ENCODE results near the gene USP4. TPM values are rescaled to one million over a fixed set of nuclear protein-coding genes. Genes with fewer than 3 reads are reported as not detected.

Gene USP4
- total RNA-seq, 1 donor from 2014 or later = 34.7 TPM

DNA sequence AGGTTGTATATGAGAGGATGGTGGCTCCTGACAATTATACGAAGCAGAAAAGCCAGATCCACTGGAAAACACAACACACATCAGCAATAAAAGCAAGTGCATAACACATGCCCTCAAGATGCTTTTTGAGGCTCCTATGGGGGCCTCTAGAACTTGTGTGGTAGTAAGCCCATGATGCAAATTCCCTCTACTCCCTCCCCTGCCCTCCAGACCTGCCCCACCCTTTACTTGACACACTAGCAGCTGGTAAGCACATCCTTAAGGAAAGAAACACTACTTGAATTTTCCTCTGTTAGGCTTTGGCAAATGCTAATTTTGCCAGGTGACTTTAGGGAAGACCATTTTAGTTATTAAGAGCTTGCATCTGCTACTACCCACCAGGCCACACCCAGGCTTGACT is 29.2 kb downstream of the USP4 start:
- no peak for DNase-seq
- intact Hi-C loops (cut with DNase I) = no loop called here
- ATAC-seq (ENCODE audit: poor library complexity) = no peak

DNA sequence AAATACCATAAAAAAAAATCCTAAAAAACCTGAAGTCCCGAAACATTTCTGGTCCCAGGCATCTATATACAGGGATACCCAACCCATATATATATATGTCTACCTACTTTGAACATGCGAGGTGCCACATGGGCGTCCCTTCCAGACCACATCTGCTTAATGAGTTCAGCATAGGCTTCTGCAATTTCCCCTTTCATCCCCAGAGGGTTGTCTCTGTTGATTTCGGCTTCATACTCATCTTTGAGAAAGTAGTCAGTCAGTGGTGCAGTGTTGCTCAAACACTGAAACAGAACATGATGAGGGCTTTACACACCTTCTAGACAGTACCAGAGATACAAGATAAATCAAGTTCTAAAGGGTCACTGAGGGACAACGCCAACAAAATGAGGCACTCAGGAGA is 34.2 kb downstream of the USP4 start:
- ATAC-seq (ENCODE audit: poor library complexity) (no peak), DNase-seq (no peak)

DNA sequence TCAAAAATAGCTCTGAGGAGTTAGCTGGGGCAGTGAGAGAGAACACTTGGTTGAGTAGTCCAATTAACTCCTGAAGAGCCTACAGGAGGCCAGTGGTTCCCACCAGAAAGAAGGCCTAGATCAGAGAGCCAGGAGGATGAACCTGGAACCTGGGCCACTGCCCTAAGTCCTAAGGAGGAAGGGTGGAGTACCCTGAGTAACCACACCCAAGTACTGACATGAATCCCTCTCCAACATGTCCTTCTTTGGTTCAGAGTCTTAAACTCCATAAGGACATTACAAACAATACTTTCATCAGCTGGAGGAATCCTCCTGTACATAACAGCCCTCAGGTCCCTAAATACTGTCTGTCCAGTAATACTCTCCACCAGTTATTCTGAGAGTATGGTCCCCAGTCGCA is 37.2 kb downstream of the USP4 start:
- intact Hi-C loops (cut with DNase I) = no loop called here
- DNase-seq (no peak), ATAC-seq (ENCODE audit: poor library complexity) (no peak)

More for the DNA sequence above, 34.2 kb downstream of the USP4 start:
- intact Hi-C loops (cut with DNase I) = no loop called here

DNA sequence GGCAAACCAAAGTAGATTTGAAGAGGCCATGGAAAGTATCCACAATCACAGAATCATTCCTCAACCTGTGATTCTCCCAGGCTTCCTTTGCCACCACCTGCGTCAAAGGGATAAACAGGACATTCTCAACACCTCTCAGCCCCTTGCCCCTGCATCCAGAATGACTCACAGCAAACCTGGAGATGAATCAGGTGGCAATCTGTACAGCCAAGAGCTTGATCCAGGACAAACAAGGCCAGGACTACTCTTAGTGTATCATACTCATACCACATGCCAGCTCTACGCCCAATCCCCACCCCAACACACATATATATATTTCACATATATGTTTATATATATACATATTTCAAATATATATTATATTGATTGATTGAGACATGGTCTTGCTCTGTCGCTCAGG is 39.3 kb downstream of the USP4 start:
- ATAC-seq (ENCODE audit: poor library complexity) (no peak), DNase-seq (no peak)
- intact Hi-C loops (cut with DNase I) = no loop called here

DNA sequence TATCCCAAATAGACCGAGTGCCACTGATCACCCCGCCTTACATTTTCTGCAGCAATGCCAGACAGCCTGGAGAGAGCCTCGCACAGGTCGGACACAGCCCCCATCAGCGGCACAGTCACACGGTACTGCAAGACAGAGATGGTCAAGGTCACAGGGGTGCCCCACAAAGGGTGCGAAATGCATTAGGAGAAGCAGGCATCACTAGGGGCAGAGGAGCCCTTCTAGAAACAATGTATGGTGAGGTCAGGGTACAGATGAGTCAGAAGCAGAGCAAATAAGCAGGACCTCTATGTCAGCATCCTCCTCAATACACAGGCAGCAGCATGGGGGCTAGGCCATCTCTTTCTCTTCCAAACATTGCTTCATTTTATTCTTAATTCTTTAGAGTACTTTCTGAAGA is 41.3 kb downstream of the USP4 start:
- DNase-seq = no peak
- ATAC-seq (ENCODE audit: poor library complexity) = no peak
- intact Hi-C loops (cut with DNase I) = loop anchor here (5.0 kb wide), 1 partner anchor 149 kb away; no protein-coding TSS in a partner anchor

DNA sequence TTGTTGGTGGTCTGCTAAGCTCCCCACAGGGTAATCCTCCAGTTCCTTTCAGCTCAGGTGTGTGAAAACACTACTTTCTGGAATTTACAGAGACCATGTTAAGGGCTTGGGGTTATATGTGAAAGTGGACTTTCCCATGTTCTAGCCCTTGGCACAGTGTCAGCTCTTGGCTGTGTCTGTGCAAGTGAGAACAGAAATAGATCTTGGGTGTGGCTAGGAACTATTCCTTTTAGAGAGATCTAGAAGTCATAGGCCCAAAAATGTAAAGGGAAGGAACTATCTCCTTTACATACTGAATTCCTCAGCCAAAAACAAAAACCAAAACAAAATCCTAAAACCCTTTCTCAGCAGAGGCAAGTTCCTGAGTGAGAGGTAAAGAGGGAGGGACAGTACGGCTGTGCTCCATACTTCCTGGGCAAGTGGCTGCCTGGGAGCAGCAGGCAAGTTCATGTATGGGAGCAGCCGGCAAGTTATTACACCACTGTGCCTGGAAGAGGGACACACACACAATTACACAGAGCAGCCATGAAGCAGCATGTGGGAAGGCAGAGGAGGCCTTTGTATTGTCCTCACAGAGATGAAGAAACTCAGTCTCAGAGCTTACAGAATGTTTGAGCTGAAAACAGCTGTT is 43.0 kb downstream of the USP4 start:
- DNase-seq = peak; percentile 71
- intact Hi-C loops (cut with DNase I) = loop anchor here (5.0 kb wide), 1 partner anchor 150 kb away; no protein-coding TSS in a partner anchor
- peak; percentile 88 for ATAC-seq (ENCODE audit: poor library complexity)

DNA sequence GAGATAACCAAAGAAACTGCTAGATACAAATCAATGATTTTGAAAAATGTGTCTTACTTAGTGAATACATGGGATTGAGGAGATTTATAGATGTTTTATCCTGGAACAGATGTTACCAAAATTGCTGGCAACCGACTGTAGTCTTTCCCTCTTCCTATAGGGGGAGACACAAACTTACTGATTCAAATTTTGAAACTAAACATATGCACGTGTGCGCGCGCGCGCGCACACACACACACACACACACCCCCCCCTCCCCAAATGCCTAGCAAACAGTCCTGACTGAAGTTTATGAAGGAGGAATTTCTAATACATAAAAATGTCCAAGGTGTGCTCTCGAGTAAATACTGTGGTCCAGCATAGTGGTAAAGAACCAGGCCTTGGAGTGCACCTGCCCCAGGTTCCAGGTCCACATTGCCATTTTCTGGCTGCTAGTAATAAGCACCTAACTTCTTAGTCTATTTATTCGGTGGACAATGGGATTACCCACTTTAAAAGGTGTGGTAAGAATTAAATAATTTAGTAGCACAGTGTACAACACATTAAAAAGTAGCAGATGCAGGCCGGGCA is 44.3 kb downstream of the USP4 start:
- ATAC-seq (ENCODE audit: poor library complexity) (no peak), DNase-seq (no peak)
- intact Hi-C loops (cut with DNase I) = loop anchor here (5.0 kb wide), 1 partner anchor 152 kb away; no protein-coding TSS in a partner anchor

DNA sequence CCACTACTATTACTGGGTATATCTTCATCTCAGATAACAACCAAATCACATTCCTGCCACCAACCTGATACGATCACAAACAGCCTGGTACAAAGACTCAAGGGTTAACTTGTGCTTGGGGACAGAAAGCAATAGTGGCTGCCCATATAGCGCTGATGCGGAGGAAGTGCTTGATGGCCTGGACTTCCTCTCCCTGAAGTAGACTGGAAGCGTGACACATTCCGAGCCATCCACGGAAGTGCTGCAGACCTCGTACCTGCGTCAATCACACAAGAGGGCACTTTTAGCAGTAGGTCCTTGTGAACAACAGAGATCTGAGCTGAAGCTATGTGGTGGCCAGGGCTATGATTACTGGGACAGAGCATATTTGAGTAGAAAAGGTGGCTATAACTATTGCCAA is 45.5 kb downstream of the USP4 start:
- DNase-seq (no peak), ATAC-seq (ENCODE audit: poor library complexity) (no peak)
- intact Hi-C loops (cut with DNase I) = no loop called here

DNA sequence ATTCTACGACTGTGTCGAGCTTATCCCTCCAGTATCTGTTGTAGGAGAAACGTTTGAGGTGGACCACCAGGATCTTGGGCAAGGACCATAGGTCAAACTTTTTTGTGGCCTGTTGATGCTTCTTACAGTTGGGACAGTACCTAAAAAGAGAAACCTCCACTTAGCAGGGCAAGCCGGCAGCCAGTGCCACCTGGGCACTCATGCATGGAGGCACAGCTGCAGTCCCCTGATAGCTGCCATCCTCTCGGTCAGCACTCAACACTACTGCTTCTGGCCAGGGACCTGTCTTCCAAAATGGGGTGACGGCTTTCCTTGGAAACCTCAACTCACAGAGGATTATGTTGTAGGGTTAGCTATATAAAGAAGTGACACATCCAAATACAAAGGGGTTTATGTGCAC is 55.9 kb downstream of the USP4 start:
- no peak for ATAC-seq (ENCODE audit: poor library complexity)
- intact Hi-C loops (cut with DNase I) = no loop called here
- DNase-seq = no peak

DNA sequence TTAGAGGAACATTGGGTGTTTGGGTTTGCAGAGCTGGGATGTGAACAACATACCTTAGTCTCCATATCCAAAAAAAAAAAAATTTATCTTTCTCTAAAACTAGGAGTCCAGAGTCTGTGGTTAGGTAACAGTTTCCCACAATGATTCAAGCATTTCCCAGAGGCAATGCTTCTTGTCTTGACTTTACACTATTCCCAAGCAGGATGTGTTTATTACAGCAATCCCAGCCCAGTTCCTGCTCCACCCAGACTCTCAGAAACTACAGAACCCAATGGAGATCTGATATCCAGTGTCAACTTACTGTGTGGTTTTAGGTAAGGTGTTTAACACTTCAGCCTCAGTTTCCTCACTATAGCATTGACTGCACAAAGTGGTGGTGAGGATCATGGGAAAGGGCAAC is 60.5 kb downstream of the USP4 start:
- intact Hi-C loops (cut with DNase I) = loop anchor here (5.0 kb wide), 1 partner anchor 107 kb away; the partner anchor contains the start of gene KLHDC8B
- DNase-seq = no peak
- ATAC-seq (ENCODE audit: poor library complexity) = no peak

DNA sequence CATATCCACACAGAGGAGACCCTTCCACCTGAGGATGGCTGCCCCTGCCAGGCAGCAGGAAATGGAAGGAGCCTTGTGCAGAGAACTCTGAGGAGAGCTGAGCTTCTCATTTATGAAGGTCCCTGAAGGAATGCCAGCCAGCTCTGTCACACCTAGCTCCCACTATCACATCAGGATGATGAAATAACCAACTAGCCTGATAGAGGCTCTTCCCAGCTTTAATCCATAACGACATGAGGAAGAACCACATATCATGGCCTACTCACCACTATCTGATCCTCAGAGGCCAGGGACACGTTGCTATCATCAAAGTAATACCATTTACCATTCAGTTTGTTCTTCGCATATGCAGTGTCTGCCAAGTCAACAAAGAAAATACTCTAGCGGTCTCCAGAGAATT is 61.3 kb downstream of the USP4 start:
- DNase-seq (no peak), ATAC-seq (ENCODE audit: poor library complexity) (no peak)
- intact Hi-C loops (cut with DNase I) = loop anchor here (5.0 kb wide), 1 partner anchor 106 kb away; the partner anchor contains the start of gene KLHDC8B

DNA sequence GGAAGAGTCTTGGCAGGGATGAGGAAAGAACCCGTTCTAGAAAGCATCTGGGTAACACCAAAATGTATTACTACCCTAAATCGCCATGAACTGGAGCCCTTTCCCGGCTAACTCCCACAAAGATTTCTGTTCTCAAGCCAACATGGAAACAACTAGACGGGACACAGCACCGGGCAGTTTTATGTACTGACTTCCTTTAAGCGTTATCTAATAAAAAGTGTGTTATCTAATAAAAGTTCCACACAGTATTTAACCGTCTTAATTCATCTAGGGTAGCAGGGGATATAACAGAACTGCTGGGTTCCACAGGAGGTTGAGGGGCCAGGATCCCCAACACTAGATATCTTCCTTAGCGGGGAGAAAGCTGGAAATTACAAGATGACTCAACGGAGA is 62.5 kb downstream of the USP4 start:
- ATAC-seq (ENCODE audit: poor library complexity) (peak; percentile 17), DNase-seq (no peak)
- intact Hi-C loops (cut with DNase I) = loop anchor here (5.0 kb wide), 1 partner anchor 105 kb away; the partner anchor contains the start of gene KLHDC8B

DNA sequence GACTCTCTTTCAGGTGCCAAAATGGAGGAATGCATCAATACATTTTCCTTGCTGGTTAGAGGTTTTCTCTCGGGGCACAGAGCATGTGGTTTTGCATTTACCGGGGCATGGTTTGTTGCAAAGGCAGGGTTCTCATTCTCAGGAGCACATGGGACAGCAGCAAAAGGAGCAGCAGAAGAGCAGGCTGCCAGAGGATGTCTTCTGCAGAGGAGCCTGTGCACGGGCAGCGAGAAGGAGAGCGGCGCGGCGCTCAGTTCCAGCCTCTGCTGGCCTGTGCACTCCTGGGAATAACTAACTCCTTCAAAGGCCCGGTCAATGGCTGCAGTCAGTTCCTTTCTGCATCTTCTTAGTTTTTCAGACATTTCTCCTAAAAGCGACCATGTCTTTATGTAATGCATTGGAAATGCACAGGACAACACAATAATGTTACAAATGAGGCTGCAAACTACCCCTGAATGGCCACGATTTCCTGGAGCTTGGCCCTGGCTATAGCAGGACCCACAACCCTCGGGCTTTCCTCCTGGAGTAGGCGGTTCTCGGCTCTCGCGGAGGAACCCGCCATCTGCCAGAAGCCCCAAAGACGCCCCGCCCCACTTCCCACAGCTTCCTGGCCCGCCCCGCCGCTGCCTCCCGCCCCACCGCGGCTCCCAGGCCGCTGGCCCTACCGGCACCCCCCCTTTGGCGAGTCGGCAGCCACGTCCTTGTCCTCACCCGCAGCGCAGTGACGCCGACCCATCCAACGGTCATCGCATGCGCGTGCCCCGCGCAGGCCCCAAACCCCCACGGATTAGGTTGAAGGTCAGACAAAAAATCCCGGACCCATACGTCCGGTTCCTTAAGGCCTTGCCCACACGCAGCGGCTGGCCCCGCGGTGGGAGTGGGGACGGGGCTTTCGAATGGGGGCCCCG is 63.1 kb downstream of the USP4 start, which contains the start of gene C3orf62:
C3orf62 (minus strand) TSS at position 758 of the 908 bp plus-strand sequence; CDS start at position 398, 360 bp downstream.
- DNase-seq (peak; percentile 96), ATAC-seq (ENCODE audit: poor library complexity) (peak; percentile 96)
- intact Hi-C loops (cut with DNase I) = loop anchor here (5.0 kb wide), 1 partner anchor 104 kb away; the partner anchor contains the start of gene KLHDC8B

DNA sequence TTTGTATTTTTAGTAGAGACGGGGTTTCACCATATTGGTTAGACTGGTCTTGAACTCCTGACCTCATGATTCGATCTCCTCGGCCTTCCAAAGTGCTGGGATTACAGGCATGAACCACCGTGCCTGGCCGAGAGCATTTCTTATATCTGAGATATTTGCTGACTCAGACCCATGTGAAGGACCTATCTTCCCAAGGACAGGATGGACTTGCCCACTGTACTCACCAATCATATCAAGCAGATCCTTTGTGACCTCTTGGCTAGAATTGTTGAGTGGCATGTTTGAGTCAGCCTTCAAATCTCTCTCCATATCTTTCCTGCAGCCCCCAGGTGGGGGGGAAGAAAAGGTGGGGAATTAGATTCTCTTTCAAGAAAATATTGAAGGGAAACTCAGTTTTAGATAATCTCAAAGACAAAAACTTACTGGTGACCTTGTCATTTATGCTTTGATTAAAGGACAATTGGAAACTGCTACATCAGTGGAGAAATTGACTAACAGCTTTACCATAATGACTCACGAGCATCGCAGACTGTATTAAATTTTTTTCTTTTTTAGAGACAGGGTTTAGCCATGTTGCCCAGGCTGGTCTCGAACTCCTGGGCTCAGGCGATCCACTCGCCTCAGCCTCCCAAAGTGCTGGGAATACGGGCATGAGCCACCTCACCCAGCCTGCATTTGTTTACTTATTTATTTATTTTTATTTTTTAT is 65.9 kb downstream of the USP4 start:
- no peak for ATAC-seq (ENCODE audit: poor library complexity)
- intact Hi-C loops (cut with DNase I) = no loop called here
- DNase-seq = no peak

DNA sequence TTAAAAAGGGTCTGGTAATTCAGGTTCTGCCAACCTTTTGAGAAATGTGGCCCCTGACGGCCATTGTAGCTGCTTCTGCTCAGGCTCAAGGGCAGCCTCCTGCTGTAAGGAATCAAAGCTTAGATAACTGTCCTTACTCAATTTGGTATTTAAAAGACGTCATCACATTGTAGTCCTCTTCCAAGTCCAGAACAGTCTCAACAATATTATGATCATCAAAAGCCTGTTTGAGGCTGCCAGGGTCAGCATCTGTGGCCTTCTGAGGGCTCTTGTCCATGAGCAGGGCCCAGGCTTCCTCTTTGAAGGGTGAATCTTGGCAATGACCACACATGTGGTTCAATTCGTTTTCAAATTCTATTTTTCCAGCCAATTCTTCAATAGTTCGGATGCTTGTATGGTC is 68.8 kb downstream of the USP4 start:
- peak; percentile 8 for DNase-seq
- no peak for ATAC-seq (ENCODE audit: poor library complexity)
- intact Hi-C loops (cut with DNase I) = no loop called here

DNA sequence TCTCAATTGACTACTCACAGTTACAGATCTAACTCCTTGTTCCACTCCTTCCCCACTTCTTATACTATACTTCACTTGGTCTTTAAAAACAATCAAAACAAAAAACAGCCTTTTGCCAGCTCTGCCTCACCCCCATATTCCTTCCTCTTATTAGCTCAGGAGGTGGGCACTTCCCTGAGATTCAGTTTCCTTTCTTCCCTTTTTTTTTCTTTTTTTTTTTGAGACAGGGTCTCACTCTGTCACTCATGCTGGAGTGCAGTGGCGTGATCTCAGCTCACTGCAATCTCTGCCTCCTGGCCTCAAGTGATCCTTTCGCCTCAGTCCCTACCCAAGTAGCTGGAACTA is 69.7 kb downstream of the USP4 start:
- ATAC-seq (ENCODE audit: poor library complexity) (no peak), DNase-seq (peak; percentile 3)
- intact Hi-C loops (cut with DNase I) = no loop called here

DNA sequence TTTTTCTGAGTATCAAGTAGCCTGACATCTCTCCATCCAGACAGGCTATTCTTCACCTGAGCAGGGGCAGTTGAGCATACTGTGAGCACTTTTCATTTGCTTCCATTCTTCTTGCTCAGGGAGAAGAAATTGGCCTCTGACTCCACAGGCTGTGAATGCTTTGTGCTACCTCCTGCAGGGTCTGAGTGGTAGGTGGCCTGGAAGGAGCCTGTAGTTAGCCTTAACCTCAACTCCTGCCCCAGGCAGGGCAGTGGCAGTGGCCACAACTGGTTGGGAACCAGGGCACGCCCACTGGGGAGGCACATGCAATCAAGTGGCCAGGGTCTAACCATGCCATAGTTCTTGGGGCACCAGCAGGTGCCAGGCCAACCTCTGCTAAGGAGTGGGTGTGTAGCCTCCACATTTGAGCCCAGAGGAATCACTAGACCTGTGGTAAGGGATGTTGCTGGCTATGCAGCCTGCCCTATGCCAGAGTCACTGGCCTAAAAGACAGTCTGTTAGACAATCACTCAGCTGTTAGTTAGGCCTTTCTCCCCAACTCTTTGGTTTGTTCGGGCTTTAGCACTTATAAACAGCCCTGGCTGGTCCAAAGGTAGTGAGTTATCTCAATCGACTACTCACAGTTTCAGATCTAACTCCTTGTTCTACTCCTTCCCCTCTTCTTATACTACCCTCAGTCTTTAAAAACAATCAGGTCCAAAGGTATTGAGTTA is 70.3 kb downstream of the USP4 start:
- peak; percentile 12 for DNase-seq
- ATAC-seq (ENCODE audit: poor library complexity) = no peak
- intact Hi-C loops (cut with DNase I) = no loop called here

DNA sequence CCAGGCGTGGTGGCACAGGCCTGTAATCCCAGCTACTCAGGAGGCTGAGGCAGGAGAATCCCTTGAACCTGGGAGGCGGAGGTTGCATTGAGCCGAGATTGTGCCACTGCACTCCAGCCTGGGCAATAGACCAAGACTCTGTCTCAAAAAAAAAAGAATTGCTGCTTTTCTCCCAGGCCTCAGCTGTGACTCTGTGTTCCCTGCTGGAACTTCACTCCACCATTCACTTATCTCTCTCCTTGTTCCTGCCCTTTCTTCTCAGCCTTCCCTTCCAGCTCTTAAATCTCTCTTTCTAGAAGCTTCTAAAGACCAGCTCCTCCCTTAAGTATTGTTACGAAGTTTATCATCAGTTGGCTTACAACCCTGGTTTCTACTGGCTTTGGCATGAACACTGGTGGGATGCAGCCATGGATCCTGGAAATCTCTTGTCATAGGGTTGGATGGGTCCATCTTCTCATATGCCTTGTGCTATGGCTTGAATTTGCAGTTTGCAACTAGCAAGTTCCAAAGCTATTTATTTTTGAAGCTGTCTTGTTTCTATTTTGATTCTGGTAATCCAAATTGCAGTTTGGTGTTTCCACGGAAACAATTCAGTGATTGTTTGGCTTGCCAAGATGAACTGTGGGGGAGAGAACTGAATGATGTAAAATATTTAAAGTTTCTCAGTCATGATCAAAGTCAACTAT is 73.3 kb downstream of the USP4 start:
- ATAC-seq (ENCODE audit: poor library complexity) = peak; percentile 32
- DNase-seq = peak; percentile 29
- intact Hi-C loops (cut with DNase I) = no loop called here

Data from Right ventricle myocardium superior (tissue), 1 donor.